ENCODE measurements around the gene PAMR1. TPM values are rescaled to one million over a fixed set of nuclear protein-coding genes. Genes with fewer than 3 reads are reported as not detected.

PAMR1 gene
- total RNA-seq, 4 donors from 2014 or later: 0.34 to 9.2 (median 3.8) TPM

- no peak for DNase-seq
- intact Hi-C loops (cut with DNase I): loop anchor here (10.0 kb wide), 1 partner anchor 393 kb away; no protein-coding TSS in a partner anchor
- H3K27me3 ChIP-seq: peaks cover 0 to 2% (median 0%) of the 10 kb centered on the region in 4 donors
- no peak overlapping the region for H3K27ac ChIP-seq
- H3K9me3 ChIP-seq: no peaks in the 10 kb centered on the region
- no peaks in the 10 kb centered on the region for H3K36me3 ChIP-seq
- no peak overlapping the region for H3K4me3 ChIP-seq
- 75 to 83% methylated on average over 5 of the region's 5 CpGs for WGBS, 2 donors
- TF ChIP-seq POLR2A (IDR thresholded peaks at IDR 0.05): no peak
- TF ChIP-seq, protein P1, sequence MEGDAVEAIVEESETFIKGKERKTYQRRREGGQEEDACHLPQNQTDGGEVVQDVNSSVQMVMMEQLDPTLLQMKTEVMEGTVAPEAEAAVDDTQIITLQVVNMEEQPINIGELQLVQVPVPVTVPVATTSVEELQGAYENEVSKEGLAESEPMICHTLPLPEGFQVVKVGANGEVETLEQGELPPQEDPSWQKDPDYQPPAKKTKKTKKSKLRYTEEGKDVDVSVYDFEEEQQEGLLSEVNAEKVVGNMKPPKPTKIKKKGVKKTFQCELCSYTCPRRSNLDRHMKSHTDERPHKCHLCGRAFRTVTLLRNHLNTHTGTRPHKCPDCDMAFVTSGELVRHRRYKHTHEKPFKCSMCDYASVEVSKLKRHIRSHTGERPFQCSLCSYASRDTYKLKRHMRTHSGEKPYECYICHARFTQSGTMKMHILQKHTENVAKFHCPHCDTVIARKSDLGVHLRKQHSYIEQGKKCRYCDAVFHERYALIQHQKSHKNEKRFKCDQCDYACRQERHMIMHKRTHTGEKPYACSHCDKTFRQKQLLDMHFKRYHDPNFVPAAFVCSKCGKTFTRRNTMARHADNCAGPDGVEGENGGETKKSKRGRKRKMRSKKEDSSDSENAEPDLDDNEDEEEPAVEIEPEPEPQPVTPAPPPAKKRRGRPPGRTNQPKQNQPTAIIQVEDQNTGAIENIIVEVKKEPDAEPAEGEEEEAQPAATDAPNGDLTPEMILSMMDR (IDR thresholded peaks at IDR 0.05): no peak
- peaks cover 4 to 25% (median 18%) of the 10 kb centered on the region in 3 donors for H3K4me1 ChIP-seq
These were observed 137.4 kb downstream of the PAMR1 start for GRCh38 chr11:35388061-35388460.

GRCh38 chr11:35387111-35387982 lies 138.1 kb downstream of the PAMR1 start:
- Histone ChIP-seq H3K27me3 (no peaks in the 10 kb centered on the region), H3K9me3 (no peaks in the 10 kb centered on the region), H3K36me3 (no peaks in the 10 kb centered on the region), H3K4me1 (peaks cover 4 to 22% (median 17%) of the 10 kb centered on the region in 3 donors), H3K27ac (no peak overlapping the region), H3K4me3 (no peak overlapping the region)
- DNase-seq: no peak
- intact Hi-C loops (cut with DNase I): loop anchor here (10.0 kb wide), 1 partner anchor 393 kb away; no protein-coding TSS in a partner anchor
- no peak for TF ChIP-seq POLR2A (IDR thresholded peaks at IDR 0.05)
- TF ChIP-seq, protein P1 (IDR thresholded peaks at IDR 0.05): peak in 1 of 6 experiments; percentile 43
- WGBS, 2 donors: 55 to 58% methylated on average over 4 of the region's 4 CpGs

GRCh38 chr11:35383953-35384352 lies 141.5 kb downstream of the PAMR1 start:
- 80 to 81% methylated on average over 5 of the region's 5 CpGs for WGBS, 2 donors
- no peak for TF ChIP-seq POLR2A (IDR thresholded peaks at IDR 0.05)
- TF ChIP-seq, protein P1 (IDR thresholded peaks at IDR 0.05): no peak
- Histone ChIP-seq H3K9me3 (no peaks in the 10 kb centered on the region), H3K27me3 (no peaks in the 10 kb centered on the region), H3K36me3 (no peaks in the 10 kb centered on the region), H3K4me3 (no peak overlapping the region), H3K4me1 (no peaks in the 10 kb centered on the region), H3K27ac (no peak overlapping the region)
- intact Hi-C loops (cut with DNase I): loop anchor here (10.0 kb wide), 1 partner anchor 389 kb away; no protein-coding TSS in a partner anchor
- no peak for DNase-seq

Other genes with a start within 250 kb of the PAMR1 start
- gene SLC1A2, start 106.1 kb downstream of the PAMR1 start, total RNA-seq: under 1 TPM in 3 of 4 donors, not detected in 1; 0.04 to 0.61 (median 0.19) TPM
- 10 to 100 TPM in 3 of 4 donors, 1 to 10 TPM in 1; 8.8 to 12.4 (median 11.1) TPM for gene FJX1, start 92.8 kb upstream of the PAMR1 start, total RNA-seq
- 10 to 100 TPM in 2 of 4 donors, 1 to 10 TPM in 2; 6.8 to 32.0 (median 13.5) TPM for gene TRIM44, start 137.2 kb upstream of the PAMR1 start, total RNA-seq